GM23248 (cell line): Measurements from ENCODE around the gene MTA3. TPM values are rescaled to one million over a fixed set of nuclear protein-coding genes. Genes with fewer than 3 reads are reported as not detected.
"Not testable (repeated sequence)": the region's sequence is repeated elsewhere in the genome, so short reads cannot be mapped to it uniquely, and the experiment has no call there.

Experiments
- DNase-seq: peaks from one replicate; pipeline ENCODE4 v3.0.0-alpha.2; 2015
- H2AFZ ChIP-seq: fragments of 200-600 bp; sonication (generic); 2 replicates; pipeline ENCODE4 v1.6.1; 2016; ENCODE audit warnings: antibody characterized with exemption
- H3F3A ChIP-seq: fragments of 200-600 bp; sonication (generic); 2 replicates; pipeline ENCODE4 v1.6.1; 2016; ENCODE audit warnings: mild to moderate bottlenecking, antibody characterized with exemption, mixed run types; ENCODE audit not compliant: insufficient read depth
- H3K27ac ChIP-seq: fragments of 200-600 bp; sonication (generic); 2 replicates; pipeline ENCODE4 v1.5.1; 2016; ENCODE audit warnings: mild to moderate bottlenecking
- H3K27me3 ChIP-seq: fragments of 200-600 bp; sonication (generic); replicated peaks from 2 replicates; pipeline ENCODE4 v1.6.1; 2016; ENCODE audit warnings: mild to moderate bottlenecking; ENCODE audit not compliant: insufficient read depth
- H3K36me3 ChIP-seq: fragments of 200-600 bp; sonication (generic); 2 replicates; pipeline ENCODE4 v1.6.1; 2016; ENCODE audit warnings: low read depth, mild to moderate bottlenecking
- H3K4me1 ChIP-seq: fragments of 200-600 bp; sonication (generic); 2 replicates; pipeline ENCODE4 v1.6.1; 2016; ENCODE audit warnings: mild to moderate bottlenecking; ENCODE audit not compliant: insufficient read depth
- H3K4me2 ChIP-seq: fragments of 200-600 bp; sonication (generic); one replicate; pipeline ENCODE4 v1.6.1; 2016; ENCODE audit warnings: mild to moderate bottlenecking; ENCODE audit not compliant: unreplicated experiment
- H3K4me3 ChIP-seq: fragments of 200-600 bp; sonication (generic); 2 replicates; pipeline ENCODE4 v1.5.1; 2016; ENCODE audit warnings: mild to moderate bottlenecking
- H3K79me2 ChIP-seq: fragments of 200-600 bp; sonication (generic); 2 replicates; pipeline ENCODE4 v1.6.1; 2016; ENCODE audit warnings: mild to moderate bottlenecking; ENCODE audit not compliant: insufficient read depth
- H3K9ac ChIP-seq: fragments of 200-600 bp; sonication (generic); 2 replicates; pipeline ENCODE4 v1.6.1; 2016; ENCODE audit warnings: mild to moderate bottlenecking
- H3K9me2 ChIP-seq: fragments of 200-600 bp; sonication (generic); 2 replicates; pipeline ENCODE4 v1.6.1; 2016; ENCODE audit warnings: mixed run types, mild to moderate bottlenecking, moderate library complexity; ENCODE audit not compliant: insufficient read depth
- H3K9me3 ChIP-seq: fragments of 200-600 bp; sonication (generic); one replicate; pipeline ENCODE4 v1.6.1; 2017; ENCODE audit warnings: low read depth
- H4K20me1 ChIP-seq: fragments of 200-600 bp; sonication (generic); 2 replicates; pipeline ENCODE4 v1.6.0; 2016; ENCODE audit not compliant: insufficient read depth
- EZH2 ChIP-seq: fragments of 200-600 bp; sonication (generic); IDR thresholded peaks from 2 replicates; pipeline ENCODE4 v1.6.1; 2018; ENCODE audit warnings: antibody characterized with exemption, mild to moderate bottlenecking; ENCODE audit not compliant: insufficient read depth, poor library complexity, severe bottlenecking
- EZH2phosphoT487 ChIP-seq: fragments of 200-600 bp; sonication (generic); IDR thresholded peaks from 2 replicates; pipeline ENCODE4 v1.6.1; 2018; ENCODE audit warnings: antibody characterized with exemption, moderate library complexity, mild to moderate bottlenecking, low read depth; ENCODE audit not compliant: insufficient read depth
- WGBS, 2 experiments: methylation state at CpG; one replicate each; pipeline ENCODE4 v1.1.6; 2015 to 2017; ENCODE audit warnings: low lambda C conversion rate in 2 of 2, low coverage in 1 of 2; ENCODE audit errors: missing lambda C conversion rate in 2 of 2; 5-methylcytosine and 5-hydroxymethylcytosine counted together
- in situ Hi-C: fragments of 300-500 bp; cut with MboI; formaldehyde crosslinking; loops from 2 replicates; pipeline ENCODE4 v1.15.0; 2020
- polyA plus RNA-seq: library from polyadenylated mRNA; unstranded; fragments of >200 nt; fragmentation: Nextera tagmentation; extraction: Ambion mirVana; gene quantifications from 2 replicates; pipeline ENCODE4 v1.2.1, GENCODE V29; 2016
- total RNA-seq: library from RNA; depleted of rRNA; stranded (reverse); fragments of >200 nt; shearing (Covaris generic); gene quantifications from 2 replicates; pipeline ENCODE4 v1.2.3, GENCODE V29; 2014

Gene MTA3
- total and polyA plus RNA-seq, 2 experiments from 2014 or later = 25.7 to 29.7 TPM

DNA sequence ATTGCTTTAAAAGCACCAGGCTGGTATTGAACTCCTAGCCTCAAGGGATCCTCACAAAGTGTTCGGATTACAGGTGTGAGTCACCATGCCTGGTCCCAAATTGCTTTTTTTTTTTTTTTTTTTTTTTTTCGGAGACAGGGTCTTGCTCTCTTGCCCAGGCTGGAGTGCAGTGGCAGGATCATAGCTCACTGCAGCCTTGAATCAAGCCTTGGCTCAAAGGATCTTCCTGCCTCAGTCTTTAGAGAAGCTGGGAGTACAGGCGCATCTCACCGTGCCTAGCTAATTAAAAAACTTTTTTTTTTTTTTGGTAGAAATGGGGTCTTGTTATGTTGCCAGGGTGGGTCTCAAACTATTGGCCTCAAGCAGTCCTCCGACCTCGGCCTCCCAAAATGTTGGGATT is 12.8 kb downstream of the MTA3 start:
- Histone ChIP-seq H3K27me3 (no peaks in the 10 kb centered on the region), H3K79me2 (peaks cover 53% of the 10 kb centered on the region), H3K4me2 (no peak overlapping the region), H3K9me2 (no peaks in the 10 kb centered on the region), H3F3A (no peaks in the 10 kb centered on the region), H4K20me1 (no peaks in the 10 kb centered on the region), H3K4me1 (no peaks in the 10 kb centered on the region), H3K4me3 (no peak overlapping the region), H2AFZ (no peak overlapping the region), H3K27ac (no peak overlapping the region), H3K36me3 (peaks cover 20% of the 10 kb centered on the region), H3K9ac (no peak overlapping the region), H3K9me3 (no peaks in the 10 kb centered on the region)
- in situ Hi-C loops = no loop called here
- WGBS, 2 experiments = 97 to 99% methylated on average over 6 of the region's 6 CpGs
- DNase-seq = no peak
- TF ChIP-seq EZH2phosphoT487 (no peak), EZH2 (no peak)

DNA sequence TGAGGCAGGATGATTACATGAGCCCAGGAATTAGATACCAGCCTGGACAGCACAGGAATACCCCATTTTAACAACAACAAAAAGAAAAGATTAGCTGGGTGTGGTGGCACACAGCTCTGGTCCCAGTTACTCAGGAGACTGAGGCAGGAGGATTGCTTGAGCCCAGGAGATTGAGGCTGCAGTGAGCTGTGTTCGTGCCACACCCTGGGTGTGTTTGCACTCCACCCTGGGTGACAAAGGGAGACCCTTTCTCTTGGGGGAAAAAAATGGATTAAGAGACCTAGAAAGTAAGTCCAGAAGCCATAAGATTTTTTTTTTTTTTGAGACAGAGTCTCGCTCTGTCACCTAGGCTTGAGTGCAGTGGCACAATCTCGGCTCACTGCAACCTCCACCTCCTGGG is 16.2 kb downstream of the MTA3 start:
- H3K4me1 ChIP-seq, in situ Hi-C loops, H3K9ac ChIP-seq, H3F3A ChIP-seq, H2AFZ ChIP-seq, H3K27ac ChIP-seq, H3K27me3 ChIP-seq, H3K4me3 ChIP-seq, H4K20me1 ChIP-seq, DNase-seq, H3K4me2 ChIP-seq, H3K9me2 ChIP-seq, H3K9me3 ChIP-seq: not testable (repeated sequence)
- Histone ChIP-seq H3K79me2 (peaks cover 49% of the 10 kb centered on the region), H3K36me3 (peaks cover 17% of the 10 kb centered on the region)
- 96 to 100% methylated on average over 3 of the region's 3 CpGs for WGBS, 2 experiments

DNA sequence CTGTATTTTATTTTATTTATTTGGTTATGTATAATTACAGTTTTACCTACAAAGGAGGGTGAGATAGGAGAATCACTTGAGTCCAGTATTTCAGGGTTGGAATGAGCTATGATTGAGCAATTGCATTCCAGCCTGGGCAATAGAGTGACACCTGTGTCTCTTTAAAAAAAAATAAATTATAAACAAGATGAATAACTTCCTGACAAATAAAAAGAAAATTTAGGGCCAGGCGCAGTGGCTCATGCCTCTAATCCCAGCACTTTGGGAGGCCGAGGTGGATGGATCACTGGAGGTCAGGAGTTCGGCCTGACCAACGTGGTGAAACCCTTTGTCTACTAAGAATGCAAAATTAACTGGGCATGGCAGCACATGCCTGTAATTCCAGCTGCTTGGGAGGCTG is 17.3 kb downstream of the MTA3 start:
- H3K9ac ChIP-seq = no peak overlapping the region
- 84 to 89% methylated on average over 4 of the region's 4 CpGs for WGBS, 2 experiments

DNA sequence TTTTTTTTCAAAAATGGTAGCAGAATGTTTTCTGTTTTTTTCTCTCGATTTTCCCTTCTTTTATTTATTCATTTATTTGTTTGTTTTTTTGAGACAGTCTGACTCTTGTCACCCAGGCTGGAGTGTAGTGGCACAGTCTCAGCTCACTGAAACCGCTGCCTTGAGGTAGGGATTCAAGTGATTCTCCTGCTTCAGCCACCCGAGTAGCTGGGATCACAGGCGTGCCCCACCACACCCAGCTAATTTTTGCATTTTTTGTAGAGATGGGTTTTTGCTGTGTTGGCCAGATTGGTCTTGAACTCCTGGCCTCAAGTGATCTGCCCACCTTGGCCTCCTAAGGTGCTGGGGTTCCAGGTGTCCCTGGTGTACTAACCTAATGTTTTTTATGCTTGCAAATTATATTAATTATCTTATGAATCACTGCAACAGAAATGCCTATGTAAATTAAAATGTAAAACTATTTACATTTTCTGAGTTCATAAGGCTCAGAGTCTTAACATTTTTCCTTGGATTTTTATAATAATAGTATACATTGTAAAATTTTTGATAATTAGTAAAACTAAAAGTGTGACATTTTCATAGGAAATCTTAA is 19.2 kb downstream of the MTA3 start:
- no peak overlapping the region for H3K4me2 ChIP-seq
- WGBS, 2 experiments = 87 to 88% methylated on average over 4 of the region's 4 CpGs
- peaks cover 48% of the 10 kb centered on the region for H3K79me2 ChIP-seq
- H3K27me3 ChIP-seq = no peaks in the 10 kb centered on the region
- no peak overlapping the region for H3K9ac ChIP-seq
- in situ Hi-C loops = no loop called here
- no peaks in the 10 kb centered on the region for H3K4me1 ChIP-seq
- H3K9me3 ChIP-seq = no peaks in the 10 kb centered on the region
- H2AFZ ChIP-seq = no peak overlapping the region
- no peak overlapping the region for H3K27ac ChIP-seq
- H3K9me2 ChIP-seq = no peaks in the 10 kb centered on the region
- no peak for DNase-seq
- peaks cover 9% of the 10 kb centered on the region for H3K36me3 ChIP-seq
- H3K4me3 ChIP-seq = no peak overlapping the region
- H3F3A ChIP-seq = no peaks in the 10 kb centered on the region
- TF ChIP-seq EZH2 = no peak
- no peaks in the 10 kb centered on the region for H4K20me1 ChIP-seq

More for the DNA sequence above, 17.3 kb downstream of the MTA3 start:
- Histone ChIP-seq H3K36me3 (peaks cover 17% of the 10 kb centered on the region), H3K27me3 (no peaks in the 10 kb centered on the region), H3K4me2 (no peak overlapping the region), H4K20me1 (no peaks in the 10 kb centered on the region), H3K4me3 (no peak overlapping the region), H3F3A (no peaks in the 10 kb centered on the region), H2AFZ (no peak overlapping the region), H3K9me2 (no peaks in the 10 kb centered on the region), H3K27ac (no peak overlapping the region), H3K9me3 (no peaks in the 10 kb centered on the region), H3K4me1 (no peaks in the 10 kb centered on the region), H3K79me2 (peaks cover 51% of the 10 kb centered on the region)
- no peak for TF ChIP-seq EZH2phosphoT487
- no peak for TF ChIP-seq EZH2
- in situ Hi-C loops = no loop called here
- DNase-seq = no peak

DNA sequence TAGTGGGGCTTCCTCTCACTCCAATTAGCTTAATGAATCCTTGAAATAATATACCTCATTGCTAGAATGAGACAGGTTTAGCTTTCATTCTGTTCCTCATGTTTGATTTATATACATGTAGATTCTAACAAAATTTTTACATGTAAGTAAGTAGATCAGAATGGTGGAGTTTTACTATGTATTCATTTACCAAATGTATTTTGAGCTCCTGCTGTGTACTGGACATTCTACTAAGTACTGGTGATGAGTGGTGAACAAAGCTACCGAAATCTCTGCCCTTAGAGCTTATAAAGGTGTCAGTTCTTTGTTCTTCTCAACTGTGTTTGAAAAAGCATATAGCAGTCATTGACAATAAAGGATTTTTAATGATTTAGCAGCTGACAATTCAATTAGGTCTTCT is 19.7 kb downstream of the MTA3 start:
- Histone ChIP-seq H3K4me2 (no peak overlapping the region), H3K9ac (no peak overlapping the region), H4K20me1 (no peaks in the 10 kb centered on the region), H3K4me3 (no peak overlapping the region), H3K27ac (no peak overlapping the region), H3K9me3 (no peaks in the 10 kb centered on the region), H2AFZ (no peak overlapping the region), H3K27me3 (no peaks in the 10 kb centered on the region), H3K36me3 (peaks cover 6% of the 10 kb centered on the region; the same call in 1 of the 2 replicates), H3K4me1 (no peaks in the 10 kb centered on the region), H3F3A (no peaks in the 10 kb centered on the region), H3K9me2 (no peaks in the 10 kb centered on the region), H3K79me2 (peaks cover 50% of the 10 kb centered on the region)
- no peak for TF ChIP-seq EZH2phosphoT487
- no peak for TF ChIP-seq EZH2
- no peak for DNase-seq
- in situ Hi-C loops = no loop called here
- 93 to 100% methylated on average over 1 of the region's 1 CpG for WGBS, 2 experiments
